GM12873 (cell line): ENCODE measurements around the gene CDHR2.

Experiments used
- TF ChIP-seq, protein P1 (sequence below): IDR thresholded peaks from 2 replicates; pipeline ENCODE4 v1.5.1; 2012; ENCODE audit warnings: low read depth, mild to moderate bottlenecking, moderate library complexity, low read length, control low read depth; ENCODE audit not compliant: insufficient read depth; ENCODE audit errors: missing control alignments

CDHR2 gene

DNA sequence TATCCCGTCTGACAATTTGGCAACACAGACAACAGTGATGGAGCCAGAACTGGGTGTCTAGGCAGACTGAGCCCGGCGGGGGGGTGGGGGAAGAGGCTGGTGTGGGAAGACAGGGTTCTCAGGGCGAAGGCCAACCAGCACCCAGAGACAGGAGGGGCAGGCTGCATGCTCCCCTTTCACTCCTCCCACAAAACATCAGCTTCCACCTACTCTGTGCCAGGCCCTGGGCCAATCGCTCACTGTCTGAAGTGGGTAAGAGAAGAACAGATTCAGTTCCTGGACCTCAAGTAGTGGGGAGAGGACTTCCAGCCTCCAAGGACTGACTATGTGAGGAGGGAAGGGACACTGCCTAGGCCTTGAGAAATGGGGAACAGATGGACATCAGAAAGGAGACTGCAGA is 78.4 kb downstream of the CDHR2 start:
- TF ChIP-seq, protein P1, sequence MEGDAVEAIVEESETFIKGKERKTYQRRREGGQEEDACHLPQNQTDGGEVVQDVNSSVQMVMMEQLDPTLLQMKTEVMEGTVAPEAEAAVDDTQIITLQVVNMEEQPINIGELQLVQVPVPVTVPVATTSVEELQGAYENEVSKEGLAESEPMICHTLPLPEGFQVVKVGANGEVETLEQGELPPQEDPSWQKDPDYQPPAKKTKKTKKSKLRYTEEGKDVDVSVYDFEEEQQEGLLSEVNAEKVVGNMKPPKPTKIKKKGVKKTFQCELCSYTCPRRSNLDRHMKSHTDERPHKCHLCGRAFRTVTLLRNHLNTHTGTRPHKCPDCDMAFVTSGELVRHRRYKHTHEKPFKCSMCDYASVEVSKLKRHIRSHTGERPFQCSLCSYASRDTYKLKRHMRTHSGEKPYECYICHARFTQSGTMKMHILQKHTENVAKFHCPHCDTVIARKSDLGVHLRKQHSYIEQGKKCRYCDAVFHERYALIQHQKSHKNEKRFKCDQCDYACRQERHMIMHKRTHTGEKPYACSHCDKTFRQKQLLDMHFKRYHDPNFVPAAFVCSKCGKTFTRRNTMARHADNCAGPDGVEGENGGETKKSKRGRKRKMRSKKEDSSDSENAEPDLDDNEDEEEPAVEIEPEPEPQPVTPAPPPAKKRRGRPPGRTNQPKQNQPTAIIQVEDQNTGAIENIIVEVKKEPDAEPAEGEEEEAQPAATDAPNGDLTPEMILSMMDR: no peak

DNA sequence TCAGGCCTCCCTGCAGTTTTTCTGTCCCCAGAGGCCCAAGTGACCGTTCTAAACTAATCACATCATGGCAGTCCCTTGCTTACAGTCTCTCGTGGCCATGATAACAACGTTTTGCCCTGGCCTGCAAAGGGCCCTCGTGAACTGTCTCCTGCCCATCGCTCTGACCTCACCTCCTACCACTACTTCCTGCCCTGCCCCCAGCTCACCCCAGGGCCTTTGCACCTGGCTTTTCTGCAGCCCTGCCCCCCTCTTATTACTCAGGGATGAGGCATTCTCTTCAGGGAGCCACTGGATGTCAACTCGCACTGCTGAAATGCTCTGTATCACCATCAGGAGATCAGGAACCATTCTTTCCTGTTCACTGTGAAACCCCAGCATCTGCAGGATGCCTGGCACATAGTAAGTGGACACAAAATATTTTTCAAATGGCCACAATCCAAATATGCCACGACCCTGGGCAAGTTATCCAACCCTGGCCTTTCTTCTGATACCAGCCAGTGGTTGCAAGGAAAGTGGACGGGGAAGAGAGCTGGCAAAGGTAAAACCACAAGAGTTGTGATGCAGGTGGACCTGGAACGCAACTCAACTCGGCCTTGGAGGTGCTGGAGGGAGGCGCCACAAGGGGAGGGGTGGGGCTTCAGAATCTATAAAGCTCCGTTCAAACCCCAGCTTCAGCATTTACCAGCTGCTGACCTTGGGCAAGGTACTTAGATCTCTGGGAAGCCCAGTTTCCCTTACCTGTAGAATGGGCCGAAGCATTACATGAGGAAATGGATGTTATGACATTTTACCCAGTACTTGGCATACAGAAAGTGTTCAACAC is 79.5 kb downstream of the CDHR2 start:
- TF ChIP-seq, protein P1: no peak

- TF ChIP-seq, protein P1: no peak
Measured at GRCh38 chr5:176629317-176629852, 80.2 kb downstream of the CDHR2 start.

- TF ChIP-seq, protein P1: no peak
Measured at GRCh38 chr5:176629853-176630680, 80.9 kb downstream of the CDHR2 start, which contains the start of the genes EIF4E1B and SNCB. TSS of gene EIF4E1B (plus strand) at chr5:176630675. CDS start at chr5:176642788, 12,113 bp downstream. TSS of gene SNCB (minus strand) at chr5:176630534. CDS start at chr5:176629654, 880 bp downstream.

DNA sequence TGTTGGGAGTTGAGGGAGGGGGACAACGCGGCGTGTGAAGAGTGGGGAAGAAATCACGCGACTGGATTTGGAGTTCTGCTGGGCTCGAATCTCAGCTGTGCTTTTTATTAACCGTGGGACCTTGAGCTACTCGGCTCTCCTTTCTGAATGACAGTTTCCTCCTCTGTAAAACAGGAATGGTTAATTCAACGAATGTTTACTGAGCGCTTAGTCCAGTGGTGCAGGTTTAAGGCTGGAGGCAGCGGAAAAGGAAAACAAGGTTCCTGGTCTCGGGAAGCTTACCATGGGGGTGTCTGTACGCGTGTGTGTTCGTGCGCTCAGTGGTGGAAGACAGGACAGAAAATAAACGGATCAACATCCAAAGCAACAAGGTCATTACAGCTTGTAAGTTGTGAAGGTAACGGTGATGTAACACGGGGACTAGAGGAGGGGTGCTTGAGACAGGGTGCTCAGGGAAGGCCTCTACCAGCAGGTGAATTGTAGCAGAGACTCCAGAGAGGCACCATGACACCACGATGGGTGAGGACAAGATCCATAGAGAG is 81.6 kb downstream of the CDHR2 start:
- TF ChIP-seq, protein P1: no peak

GRCh38 chr5:176631383-176632200 is 82.5 kb downstream of the CDHR2 start:
- TF ChIP-seq, protein P1: no peak
